ENCODE data around the gene COLGALT1.
"Not testable (repeated sequence)": the region's sequence is repeated elsewhere in the genome, so short reads cannot be mapped to it uniquely, and the experiment has no call there.

COLGALT1 gene

DNA sequence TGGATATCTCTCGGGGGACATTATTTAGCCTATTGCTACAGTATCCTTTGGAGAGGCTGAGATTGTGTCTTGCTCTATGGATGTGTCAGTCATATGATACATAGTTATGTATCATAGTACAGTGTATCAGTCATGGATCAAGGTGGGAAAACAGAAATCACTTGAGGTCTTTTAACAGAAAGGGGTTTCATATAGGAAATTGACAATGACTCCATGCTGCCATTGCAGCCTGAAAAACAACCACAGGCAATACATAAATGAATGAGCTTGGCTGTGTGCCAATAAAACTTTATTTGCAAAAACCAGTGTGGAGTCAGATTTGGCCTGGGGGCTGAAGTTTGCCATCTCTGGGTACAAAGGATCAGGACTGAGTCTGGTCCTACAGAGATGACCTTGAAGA lies 35.4 kb downstream of the COLGALT1 start:
- TF ChIP-seq, protein P1, sequence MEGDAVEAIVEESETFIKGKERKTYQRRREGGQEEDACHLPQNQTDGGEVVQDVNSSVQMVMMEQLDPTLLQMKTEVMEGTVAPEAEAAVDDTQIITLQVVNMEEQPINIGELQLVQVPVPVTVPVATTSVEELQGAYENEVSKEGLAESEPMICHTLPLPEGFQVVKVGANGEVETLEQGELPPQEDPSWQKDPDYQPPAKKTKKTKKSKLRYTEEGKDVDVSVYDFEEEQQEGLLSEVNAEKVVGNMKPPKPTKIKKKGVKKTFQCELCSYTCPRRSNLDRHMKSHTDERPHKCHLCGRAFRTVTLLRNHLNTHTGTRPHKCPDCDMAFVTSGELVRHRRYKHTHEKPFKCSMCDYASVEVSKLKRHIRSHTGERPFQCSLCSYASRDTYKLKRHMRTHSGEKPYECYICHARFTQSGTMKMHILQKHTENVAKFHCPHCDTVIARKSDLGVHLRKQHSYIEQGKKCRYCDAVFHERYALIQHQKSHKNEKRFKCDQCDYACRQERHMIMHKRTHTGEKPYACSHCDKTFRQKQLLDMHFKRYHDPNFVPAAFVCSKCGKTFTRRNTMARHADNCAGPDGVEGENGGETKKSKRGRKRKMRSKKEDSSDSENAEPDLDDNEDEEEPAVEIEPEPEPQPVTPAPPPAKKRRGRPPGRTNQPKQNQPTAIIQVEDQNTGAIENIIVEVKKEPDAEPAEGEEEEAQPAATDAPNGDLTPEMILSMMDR (conservative IDR thresholded peaks at IDR 0.05): no peak
- H3K27ac ChIP-seq: no peak overlapping the region

DNA sequence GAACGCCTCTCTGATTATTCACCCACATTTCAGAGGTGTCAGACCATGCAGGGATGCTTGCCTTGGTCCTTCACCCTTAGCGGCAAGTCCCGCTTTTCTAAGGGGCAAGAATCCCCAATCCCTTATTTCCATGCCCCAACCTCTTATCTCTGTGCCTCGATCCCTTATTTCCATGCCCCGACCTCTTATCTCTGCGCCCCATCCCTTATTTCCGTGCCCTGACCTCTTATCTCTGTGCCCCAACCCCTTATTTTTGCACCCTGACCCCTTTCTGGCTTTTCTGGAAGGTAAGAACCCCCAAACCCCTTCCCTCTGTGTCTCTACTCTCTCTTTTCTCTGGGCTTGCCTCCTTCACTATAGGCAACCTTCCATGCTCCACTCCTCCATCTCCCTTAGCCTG lies 38.8 kb downstream of the COLGALT1 start:
- H3K27ac ChIP-seq: not testable (repeated sequence)

DNA sequence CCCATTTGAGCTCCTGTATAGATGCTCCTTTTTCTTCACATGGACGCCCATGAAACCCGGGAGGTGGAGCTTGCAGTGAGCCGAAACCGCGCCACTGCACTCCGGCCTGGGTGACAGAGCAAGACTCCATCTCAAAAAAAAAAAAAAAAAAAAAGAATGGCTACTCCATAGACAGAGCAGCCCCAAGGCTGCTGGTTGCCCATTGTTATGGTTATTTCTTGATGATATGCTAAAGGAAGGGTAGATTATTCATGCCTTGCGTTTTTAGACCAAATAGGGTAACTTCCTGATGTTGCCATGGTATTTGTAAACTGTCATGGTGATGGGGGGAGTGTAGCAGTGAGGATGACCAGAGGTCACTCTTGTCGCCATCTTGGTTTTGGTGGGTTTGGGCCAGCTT lies 42.6 kb downstream of the COLGALT1 start:
- not testable (repeated sequence) for H3K27ac ChIP-seq

DNA sequence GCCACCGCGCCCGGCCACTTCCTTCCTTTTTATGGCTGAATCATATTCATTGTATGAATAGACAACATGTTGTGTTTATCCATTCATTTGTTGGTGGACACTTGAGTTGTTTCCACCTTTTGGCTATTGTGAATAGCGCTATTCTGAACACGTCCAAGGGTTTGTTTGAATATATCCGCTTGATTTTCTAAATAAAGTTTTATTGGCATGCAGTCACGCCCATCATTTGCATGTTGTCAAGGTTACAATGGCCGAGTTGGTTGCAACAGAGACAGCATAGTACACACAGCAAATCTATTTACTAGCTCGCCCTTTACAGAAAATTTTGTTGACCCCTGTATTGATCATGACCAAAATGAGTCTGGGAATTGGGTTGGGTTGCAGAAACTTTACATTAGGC lies 43.5 kb downstream of the COLGALT1 start:
- TF ChIP-seq, protein P1 (conservative IDR thresholded peaks at IDR 0.05): no peak
- H3K27ac ChIP-seq: no peak overlapping the region

DNA sequence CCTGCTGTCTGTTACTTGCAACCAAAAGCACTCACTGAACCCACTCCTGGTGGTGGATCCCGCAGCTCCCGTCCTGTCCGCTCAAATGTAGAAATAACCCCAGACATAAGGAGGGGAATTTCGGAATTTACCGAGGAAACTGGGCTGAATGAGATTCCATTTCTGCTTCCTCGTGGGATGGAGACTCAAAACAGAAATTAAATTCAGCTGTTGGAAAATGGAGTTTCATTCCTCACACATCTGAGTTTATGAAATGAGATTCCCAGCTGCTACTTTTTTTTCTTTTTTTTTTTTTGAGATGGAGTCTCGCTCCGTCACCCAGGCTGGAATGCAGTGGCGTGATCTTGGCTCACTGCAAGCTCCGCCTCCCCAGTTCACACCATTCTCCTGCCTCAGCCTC lies 44.3 kb downstream of the COLGALT1 start:
- no peak overlapping the region for H3K27ac ChIP-seq
- TF ChIP-seq, protein P1 (conservative IDR thresholded peaks at IDR 0.05): no peak

DNA sequence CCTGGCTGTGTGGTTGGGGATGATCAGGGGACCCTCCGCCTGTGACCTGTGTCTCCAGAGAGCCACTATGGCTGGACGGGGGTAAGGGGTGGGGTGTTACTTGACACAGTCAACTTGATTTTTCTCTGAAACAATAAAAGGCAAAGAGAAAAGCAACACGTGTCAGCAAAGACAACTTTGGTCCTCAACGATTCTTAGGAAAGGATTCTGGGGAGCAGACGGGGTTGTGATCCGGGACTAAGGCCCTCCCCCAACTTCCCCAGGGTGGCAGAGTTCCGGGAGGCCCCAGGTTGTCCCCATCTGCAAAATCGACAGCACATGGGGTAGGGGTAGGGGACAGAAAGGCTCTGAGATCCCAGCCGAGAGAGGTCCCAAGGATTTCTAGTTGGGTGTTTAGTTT lies 46.2 kb downstream of the COLGALT1 start:
- TF ChIP-seq, protein P1 (conservative IDR thresholded peaks at IDR 0.05): no peak
- H3K27ac ChIP-seq: no peak overlapping the region

DNA sequence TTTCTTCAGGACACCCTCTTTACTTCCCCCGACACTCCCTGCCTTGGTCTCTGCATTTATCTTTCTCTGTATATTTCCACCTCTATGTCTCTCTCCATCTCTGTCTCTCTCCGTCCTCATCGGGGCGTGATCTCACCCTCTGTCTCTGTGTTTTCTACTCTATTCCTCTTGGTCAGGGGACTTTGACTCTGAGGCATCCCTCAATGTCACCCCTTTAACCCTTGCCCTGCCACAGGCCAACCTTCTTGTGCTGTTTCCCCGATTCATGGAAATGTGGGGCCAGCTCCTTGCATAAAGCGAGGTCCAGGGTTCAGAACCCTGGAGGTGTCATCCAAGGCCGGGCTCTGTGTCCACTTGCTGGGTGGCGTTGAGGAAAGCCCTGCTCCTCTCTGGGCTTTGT lies 46.8 kb downstream of the COLGALT1 start:
- TF ChIP-seq, protein P1 (conservative IDR thresholded peaks at IDR 0.05): no peak
- no peak overlapping the region for H3K27ac ChIP-seq

DNA sequence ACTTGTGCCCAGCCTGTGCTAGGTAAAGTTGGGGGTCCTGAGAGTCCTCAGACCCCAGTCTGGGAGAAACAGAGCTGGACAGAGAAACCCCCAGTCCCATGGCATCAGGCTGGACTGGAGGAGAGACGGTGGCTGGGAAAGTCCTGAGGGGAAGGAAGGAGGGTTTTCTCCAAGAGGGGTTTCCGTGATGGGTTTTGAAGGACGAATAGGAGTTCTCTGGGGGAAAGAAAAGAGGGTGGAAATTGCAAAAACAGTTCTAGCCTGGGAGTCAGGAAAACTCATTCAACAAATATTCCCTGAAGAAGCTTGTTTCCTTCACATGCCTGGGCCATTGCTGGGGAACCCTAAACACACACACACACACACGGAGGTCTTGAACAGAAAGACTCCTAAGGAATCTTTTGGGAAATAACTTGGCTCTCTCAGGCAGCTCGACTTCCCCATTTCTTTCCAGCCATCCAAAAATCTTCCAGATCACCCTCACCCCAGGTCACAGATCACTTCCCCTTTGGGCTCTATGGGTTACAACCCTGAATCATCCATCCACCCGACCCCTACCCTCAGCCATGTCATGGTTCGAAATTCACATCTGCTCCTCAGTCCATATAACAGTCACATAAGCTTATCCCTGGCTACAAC lies 47.5 kb downstream of the COLGALT1 start:
- TF ChIP-seq, protein P1 (conservative IDR thresholded peaks at IDR 0.05): no peak
- H3K27ac ChIP-seq: no peak overlapping the region

Measured in VCaP (cell line).